HG02610 (cell line): Measurements from ENCODE around the gene P2RY14.

Experiments
- ATAC-seq: cut with Tn5 transposase; IDR thresholded peaks from one replicate; pipeline ENCODE4 v1.9.1; 2021; ENCODE audit warnings: mild to moderate bottlenecking, moderate library complexity; ENCODE audit not compliant: unreplicated experiment

P2RY14 gene

GRCh38 chr3:151218136-151218535 is 60.2 kb downstream of the P2RY14 start:
- no peak for ATAC-seq

DNA sequence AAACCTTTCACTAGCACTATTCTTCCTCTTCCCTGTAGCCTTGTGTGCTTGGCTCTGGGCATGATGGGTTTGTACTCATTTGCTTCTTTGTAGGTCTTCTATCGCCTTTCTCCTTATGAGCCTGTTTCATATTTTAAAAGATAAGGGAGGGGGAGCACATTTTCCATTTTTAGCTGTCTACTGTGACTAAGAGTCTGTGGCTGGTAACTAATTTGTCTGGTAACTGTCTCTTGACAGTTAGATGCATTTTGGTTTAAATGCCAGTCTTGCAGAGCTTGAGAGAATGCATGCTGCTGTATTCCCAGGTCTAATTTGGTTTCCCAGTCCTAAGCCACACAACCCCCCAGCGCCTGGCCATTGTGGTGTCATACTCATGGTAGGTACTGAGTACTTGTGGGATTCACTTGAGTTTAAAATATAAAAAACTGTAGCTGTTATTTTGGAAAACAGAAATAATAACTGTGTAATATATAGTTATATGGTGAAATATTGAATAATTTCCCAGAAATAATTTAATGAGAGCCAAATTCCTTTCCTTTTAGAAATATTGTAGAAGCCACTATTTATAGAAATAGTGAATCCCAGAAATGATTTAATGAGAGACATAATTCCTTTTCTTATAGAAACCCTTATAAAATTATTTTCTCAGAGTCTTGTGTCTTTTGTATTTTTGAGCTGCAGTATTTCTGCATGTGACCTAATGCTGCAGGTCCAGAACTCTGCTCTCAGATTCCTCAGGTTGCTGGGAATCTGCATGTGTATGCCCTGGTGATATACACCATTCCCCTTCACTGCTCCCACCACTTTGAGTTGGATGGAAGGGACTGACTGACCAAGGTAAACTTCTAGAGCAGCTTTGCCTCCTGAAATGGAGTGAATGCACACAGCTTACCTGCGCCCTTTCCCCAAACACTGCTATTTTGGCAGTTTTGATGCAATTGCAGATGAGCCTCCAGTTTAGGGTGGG is 61.4 kb downstream of the P2RY14 start:
- ATAC-seq, result no peak

GRCh38 chr3:151214459-151214858 is 63.9 kb downstream of the P2RY14 start:
- ATAC-seq, result no peak

- ATAC-seq, result no peak
Observed at GRCh38 chr3:151213881-151214280, 64.5 kb downstream of the P2RY14 start.

DNA sequence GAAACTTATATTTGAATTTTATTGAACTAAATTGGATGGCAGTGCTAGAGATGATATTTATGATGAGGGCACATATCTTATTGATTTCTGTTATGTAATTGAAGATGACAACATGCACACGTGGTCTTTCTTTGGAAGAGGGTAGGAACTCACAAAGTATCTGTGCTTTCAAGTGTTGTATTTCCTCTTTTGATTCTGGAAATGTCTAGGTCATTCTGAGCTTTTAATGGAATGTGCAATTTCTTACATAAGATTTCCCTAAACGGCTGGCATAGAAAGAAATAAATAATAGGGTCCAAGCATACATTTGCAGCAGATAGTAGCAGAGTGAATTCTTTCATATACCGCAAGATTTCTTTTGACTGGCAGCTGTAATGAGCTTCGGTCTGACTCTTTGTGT is 65.2 kb downstream of the P2RY14 start:
- ATAC-seq, result no peak

DNA sequence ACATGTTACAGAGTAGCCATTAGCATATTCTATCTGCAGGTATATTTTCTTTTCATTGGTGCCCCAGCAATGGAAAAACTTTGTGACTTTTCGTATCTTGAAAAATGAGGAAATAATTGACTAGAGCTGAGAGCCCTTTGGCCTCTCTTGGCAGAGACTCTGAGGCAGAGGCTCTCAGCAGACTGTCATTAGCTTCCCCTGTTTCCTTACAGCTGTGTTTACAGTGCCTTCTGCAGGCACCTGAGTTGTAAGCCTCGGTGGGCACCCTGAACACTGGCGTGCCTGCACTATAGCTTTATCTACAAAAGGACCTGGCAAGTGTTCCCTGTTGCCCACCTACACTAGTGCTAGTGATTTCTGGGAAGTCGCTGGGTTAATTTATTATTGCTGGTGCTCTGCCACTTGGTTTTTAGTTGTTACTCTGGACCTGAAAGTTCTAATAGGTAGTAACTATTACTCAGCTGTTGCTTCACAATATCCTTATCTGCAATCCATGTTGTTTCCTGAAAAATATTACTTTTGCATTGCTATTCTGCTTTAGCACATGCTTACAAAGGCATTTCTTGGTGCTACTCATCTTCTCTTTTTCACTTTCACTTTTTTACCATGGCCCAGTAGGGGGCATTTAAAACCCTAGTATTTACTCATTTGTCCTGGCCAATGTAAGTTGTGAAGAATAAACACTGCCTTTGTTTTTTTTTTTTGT is 67.5 kb downstream of the P2RY14 start:
- ATAC-seq, result peak; percentile 83

DNA sequence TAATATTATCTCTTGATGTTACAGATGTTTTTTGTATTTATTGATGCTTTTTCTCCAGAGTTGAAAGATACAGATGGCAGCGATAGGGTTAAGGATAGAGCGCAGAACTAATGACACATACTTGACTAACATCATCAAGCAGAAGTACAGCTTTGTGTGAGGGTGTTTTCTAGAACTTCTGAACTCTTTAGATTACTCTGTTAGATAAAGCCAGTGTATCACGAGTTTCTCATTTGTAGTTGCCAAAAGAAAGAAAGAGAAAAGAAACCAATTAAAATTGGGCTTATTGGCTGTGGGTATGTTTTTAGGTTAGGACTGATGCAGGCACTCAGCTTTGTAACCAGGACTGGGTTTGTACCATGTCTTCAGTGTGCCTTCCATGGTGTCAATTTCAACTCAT is 68.7 kb downstream of the P2RY14 start:
- ATAC-seq, result no peak

DNA sequence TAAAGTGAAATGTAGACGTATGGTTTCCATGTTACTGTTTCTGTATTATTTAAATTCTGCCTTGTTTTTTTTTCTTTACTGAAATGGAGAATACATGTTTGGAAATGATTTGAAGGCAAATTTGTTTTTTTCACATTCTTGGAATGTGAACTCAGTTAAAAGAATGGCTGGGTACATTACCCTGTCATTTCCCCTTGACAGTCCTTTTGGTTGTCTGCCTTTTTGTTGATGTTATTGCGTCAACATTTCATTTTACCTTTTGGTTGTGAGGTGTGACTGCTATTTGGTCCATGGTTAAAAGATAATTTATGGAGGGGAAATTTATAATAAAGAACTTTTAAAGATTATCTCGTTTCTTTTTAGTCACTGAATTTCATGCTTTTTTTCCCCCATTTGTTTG is 72.1 kb downstream of the P2RY14 start:
- no peak for ATAC-seq

DNA sequence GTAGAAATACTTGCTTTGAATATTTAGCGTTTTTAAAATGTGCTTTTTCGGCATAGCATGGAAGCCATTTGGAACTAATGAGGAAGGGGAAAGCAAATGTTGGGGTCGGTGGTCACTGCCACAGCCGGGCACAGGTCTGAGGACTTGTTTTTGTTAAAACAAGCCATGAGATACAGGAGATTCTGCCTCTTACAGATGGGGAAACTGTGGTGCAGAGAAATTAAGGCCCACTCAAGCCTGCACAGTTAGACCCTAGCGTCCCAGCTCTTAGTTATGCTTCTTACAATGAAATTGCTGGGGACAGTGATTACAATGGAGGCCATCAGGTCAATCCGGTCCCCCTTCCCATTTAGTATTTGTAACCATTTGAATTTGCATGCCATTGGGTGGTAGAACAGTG is 72.9 kb downstream of the P2RY14 start:
- no peak for ATAC-seq

DNA sequence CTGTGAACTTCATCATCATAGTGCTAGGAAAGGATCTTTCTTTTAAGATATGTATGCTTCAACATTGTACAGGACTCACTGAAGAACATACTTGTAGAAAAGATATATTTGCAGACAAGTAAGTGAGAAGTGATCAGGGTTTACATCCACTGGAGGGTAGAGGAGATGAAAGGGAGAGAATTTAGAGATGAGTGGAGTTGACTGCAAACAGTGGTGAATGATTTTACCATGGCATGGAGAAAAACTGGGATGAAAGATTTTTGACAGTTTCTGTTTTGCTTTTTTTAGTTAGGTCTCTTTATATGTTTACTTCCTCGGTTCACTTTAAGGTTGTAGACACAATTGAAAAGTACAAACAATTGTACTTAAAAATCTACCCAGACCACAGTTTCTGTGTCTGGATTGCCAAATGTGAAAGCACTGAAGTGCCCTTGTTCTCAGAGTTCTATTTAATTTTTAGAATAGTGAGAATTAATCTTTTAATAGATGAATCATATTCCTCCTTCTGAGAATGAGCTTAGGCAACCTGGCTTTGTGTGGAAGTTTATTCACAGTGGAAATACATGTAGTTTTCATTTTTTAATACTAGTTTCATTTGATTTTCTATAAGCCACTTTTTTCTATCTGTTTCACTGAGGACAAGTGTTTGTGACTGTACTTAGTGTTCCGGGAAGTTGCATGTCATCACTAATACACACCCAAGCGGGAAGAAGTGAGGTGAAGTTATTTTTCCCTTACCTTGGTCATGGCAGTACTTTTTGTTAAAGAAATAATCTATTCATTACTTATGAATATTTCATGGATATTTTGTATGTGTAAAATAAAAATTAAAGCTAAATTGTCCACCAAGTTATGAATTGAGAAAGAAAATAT is 73.6 kb downstream of the P2RY14 start:
- no peak for ATAC-seq

- peak; percentile 98 for ATAC-seq
Observed at GRCh38 chr3:151203051-151203420, 75.3 kb downstream of the P2RY14 start, which contains the start of gene GPR171. TSS of gene GPR171 (minus strand) at chr3:151203216. CDS start at chr3:151199386, 3,830 bp downstream.

DNA sequence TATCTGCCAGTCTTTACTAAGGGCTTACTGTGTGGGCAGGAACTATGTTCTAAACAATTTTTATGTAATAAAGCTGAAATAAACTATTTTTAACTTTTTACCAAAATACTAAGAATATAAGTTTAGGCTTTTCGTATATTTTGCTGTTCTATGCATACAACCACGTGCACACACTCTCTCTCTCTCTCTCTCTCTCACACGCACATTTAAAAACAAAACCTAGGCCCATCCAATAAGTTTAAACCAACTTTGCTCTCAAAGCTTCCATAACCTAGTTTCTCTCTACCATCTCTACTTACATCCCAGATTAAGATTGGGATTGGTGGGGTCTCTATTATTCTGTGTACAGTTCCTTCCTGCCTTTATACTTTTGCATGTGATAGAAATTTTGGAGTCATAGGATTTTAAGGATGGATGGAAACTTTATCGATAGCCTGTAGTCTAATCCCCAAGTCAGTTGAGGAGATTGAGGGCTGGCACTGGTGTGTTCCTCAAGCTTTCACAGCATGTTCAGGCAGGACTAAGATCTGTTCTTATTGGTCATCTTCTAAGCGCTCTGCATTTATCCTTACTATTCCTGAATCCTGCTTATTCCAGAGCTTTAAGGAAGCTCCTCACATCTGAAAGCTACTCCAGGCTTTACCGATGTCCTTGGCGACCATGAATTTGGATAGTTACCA is 77.2 kb downstream of the P2RY14 start:
- no peak for ATAC-seq

DNA sequence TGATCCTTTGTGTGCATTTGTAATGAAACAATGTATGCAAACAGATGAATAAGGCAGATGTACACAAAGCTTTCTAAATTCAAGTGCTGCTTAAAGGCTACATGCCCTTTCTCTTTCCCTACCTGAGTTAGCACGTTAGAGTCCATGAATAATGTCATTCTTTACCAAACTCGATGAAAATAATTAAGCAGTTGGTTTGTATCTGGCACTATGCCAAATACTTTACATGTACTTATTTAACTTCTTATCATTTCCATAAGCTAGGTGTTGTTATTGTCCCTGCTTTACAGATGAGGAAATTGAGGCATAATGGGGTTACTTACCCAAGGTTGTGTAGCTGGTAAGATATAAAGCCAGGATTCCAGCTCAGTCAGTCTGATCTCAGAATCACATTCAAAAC is 77.8 kb downstream of the P2RY14 start:
- ATAC-seq, result no peak

DNA sequence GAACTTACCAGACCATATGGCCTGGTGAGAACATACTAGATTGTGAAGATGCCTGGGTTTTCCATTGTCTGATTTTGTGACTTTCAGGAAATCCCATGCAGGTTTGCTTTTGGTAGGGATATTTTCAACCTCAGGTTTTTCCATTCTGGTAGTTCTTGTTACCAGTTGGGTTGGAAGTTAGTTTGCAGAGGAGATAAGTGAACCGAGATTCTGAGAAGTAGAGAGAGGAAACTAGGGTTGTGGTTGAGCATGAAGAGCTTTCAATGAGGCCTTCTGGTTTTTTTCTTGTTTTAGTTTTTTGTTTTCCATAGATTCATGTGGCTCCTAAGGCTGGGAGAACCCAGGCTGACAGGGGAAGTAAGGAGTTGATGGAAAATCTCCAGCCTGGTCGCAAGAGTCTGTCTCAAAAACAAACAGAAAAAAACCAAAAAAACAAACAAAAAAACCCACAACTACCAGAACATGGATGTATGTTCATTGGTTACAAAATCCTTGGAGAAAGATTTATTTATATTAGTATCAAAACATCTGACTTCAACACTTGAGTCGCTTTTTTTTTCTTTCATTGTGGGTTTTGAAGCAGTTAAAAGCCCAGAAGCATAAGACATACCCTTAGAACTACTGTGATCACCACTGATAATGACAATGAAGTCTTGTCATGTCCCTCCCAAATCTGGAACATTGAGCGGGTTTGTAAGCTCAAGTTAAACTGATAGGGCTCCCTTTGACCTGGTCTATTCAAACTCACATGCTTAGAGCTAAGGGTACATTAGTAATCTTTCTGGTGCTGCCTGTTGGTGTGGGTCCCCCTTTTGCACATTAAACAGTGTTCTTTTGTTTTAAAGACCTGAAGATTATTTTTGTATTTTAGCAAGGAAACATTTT is 78.5 kb downstream of the P2RY14 start:
- ATAC-seq, result no peak

GRCh38 chr3:151198849-151199248 is 79.5 kb downstream of the P2RY14 start:
- no peak for ATAC-seq

DNA sequence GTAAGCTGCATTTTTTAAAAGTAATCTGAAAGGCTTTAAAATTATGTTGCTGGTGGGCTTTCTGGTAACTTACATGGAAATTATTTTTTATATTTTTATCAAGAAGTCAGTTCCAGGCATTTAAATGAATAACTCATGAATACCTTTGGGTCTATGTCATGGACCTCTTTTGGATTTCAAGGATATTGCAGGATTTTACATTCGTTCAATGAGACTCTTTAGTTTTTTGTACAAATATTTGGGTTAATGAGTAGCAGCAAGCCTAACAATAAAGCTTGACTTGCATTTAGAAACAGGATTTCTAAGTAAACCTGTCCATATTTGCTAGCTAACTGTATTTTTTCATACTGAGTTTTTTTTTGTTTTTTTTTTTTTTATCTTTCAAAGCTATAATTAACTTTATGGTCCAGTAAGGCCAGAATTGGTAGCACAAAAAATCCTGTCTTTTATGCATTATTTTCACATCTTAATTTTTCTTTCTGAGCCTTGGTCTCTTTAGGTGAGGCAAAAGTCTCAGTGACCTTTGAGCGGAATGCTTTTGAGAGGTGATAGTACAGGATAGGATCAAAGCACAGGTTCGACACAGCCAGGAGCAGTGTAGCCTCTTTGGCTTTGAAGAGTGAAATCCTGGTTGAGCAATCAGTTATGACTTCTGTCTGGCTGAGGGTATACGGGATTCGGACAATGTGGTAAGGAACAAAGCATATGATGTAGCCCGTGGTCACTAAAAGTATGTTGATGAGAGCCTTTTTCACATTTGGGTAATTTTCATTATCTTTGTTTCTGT is 80.2 kb downstream of the P2RY14 start:
- ATAC-seq, result no peak

- ATAC-seq, result no peak
Observed at GRCh38 chr3:151197228-151197627, 81.1 kb downstream of the P2RY14 start.

DNA sequence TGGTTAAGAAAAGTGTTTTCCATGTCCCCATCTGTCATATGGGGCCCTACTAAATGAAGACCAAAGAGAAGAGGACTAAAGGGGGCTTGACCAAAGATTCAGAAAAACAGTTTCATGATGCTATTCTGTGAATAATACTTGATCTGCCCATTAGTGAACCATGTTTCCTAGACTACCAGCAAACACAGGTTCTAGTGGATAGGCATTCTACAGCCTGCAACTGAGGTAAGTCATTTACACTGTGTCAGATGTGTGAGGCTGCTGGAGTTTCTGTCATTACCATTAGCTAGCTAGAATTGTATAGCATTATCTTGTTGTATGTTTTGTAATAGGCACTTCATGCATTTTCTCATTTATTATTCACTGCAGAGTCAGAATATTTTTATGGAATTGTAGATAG is 81.9 kb downstream of the P2RY14 start:
- no peak for ATAC-seq

GRCh38 chr3:151195826-151196225 is 82.5 kb downstream of the P2RY14 start:
- no peak for ATAC-seq
